ENCODE data around the gene ACP7. TPM values are rescaled to one million over a fixed set of nuclear protein-coding genes. Genes with fewer than 3 reads are reported as not detected.
"Not testable (repeated sequence)": the region's sequence is repeated elsewhere in the genome, so short reads cannot be mapped to it uniquely, and the experiment has no call there.

Gene ACP7
- total RNA-seq, 1 experiment from 2014 or later = not detected

DNA sequence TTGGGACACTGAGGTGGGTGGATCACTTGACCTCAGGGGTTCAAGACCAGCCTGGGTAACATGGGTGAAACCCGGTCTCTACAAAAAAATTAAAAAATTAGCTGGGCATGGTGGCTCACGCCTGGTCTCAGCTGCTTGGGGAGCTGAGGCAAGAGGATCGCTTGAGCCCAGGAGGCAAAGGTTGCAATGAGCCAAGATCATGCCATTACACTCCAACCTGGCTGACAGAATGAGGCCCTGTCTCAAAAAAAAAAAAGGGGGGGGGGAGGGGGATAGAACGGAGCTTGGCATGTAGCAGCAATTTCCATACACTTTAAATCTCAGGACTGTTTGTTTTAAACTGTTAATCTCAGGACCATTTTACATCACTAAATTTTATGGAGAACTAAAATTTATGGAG is 2.2 kb downstream of the ACP7 start:
- H3K27me3 ChIP-seq = peaks cover 14% of the 10 kb centered on the region
- H3K27ac ChIP-seq = no peak overlapping the region

DNA sequence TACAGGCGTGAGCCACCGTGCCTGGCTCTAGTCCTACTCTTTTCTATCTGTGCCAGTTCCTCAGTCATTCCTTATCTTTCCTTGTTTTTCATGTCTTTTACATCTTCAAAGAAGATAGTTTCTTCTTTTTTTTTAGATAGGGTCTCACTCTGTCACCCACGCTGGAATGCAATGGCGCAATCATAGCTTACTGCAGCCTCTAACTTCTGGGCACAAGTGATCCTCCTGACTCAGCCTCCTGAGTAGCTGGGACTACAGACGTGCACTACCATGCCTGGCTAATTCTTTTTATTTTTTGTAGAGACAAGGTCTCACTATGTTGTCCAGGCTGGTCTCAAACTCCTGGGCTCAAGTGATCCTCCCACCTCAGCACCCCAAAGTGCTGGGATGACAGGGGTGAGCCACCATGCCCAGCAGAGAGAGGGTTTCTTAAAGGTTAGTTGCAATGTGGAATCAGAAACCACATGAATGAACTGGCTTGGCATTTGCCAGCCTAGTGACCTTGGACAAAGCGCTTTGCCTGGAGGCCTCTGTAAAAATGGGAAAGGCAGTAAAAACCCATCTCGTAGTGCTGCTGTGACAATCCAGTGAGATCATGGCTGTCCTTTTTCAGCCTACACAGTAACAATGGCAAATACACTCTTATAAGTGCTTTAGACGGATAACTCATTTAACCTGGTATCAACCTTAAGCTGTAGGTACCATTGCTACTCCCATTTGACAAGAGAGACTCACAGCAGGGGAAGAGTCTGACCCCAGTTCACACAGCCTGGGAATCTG is 3.9 kb downstream of the ACP7 start:
- no peak for DNase-seq
- no peak overlapping the region for H3K27ac ChIP-seq
- H3K4me1 ChIP-seq = no peaks in the 10 kb centered on the region
- no peak overlapping the region for H3K4me3 ChIP-seq
- no peaks in the 10 kb centered on the region for H3K36me3 ChIP-seq
- no peaks in the 10 kb centered on the region for H3K9me3 ChIP-seq (replicated peaks)
- peaks cover 14% of the 10 kb centered on the region for H3K27me3 ChIP-seq

More for the DNA sequence above, 2.2 kb downstream of the ACP7 start:
- Histone ChIP-seq H3K4me1 (no peaks in the 10 kb centered on the region), H3K4me3 (no peak overlapping the region), H3K9me3 (replicated peaks) (no peaks in the 10 kb centered on the region), H3K36me3 (no peaks in the 10 kb centered on the region)
- no peak for DNase-seq

DNA sequence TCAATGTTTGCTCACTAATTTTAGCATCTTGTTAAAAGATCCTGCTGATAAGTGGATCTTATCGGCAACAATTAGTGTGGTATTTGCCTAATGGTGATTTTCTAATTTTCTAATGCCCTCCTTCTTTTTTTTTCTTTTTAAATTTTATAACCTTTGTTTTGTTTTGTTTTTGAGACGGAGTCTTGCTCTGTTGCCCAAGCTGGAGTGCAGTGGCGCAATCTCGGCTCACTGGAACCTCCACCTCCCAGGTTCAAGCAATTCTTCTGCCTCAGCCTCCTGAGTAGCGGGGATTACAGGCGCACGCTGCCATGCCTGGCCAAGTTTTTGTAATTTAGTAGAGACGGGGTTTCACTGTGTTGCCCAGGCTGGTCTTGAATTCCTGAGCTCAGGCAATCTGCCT is 5.8 kb downstream of the ACP7 start:
- DNase-seq; H3K27ac ChIP-seq; H3K9me3 ChIP-seq (replicated peaks); H3K36me3 ChIP-seq; H3K4me1 ChIP-seq; H3K4me3 ChIP-seq: not testable (repeated sequence)
- H3K27me3 ChIP-seq = peaks cover 17% of the 10 kb centered on the region

DNA sequence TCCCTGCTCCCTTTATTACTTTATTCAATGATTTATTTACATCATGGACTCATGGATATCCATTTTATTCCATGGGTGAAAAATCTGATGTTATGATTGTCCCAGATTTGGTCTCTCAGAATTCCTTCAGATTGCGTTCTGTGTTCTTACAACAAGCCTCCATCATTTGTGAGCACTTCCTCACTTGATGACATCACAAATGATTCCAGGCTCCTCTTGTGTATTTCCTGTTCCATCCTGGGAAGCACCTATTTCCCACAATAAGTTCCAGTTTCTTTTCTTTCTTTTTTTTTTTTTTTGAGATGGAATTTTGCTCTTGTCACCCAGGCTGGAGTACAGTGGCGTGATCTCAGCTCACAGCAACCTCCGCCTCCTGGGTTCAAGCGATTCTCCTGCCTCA is 6.7 kb downstream of the ACP7 start:
- Histone ChIP-seq H3K9me3 (replicated peaks) (no peaks in the 10 kb centered on the region; the same call in 1 of the 2 replicates), H3K4me3 (no peak overlapping the region), H3K36me3 (no peaks in the 10 kb centered on the region), H3K27ac (no peak overlapping the region), H3K4me1 (no peaks in the 10 kb centered on the region), H3K27me3 (peaks cover 8% of the 10 kb centered on the region)
- DNase-seq = no peak

DNA sequence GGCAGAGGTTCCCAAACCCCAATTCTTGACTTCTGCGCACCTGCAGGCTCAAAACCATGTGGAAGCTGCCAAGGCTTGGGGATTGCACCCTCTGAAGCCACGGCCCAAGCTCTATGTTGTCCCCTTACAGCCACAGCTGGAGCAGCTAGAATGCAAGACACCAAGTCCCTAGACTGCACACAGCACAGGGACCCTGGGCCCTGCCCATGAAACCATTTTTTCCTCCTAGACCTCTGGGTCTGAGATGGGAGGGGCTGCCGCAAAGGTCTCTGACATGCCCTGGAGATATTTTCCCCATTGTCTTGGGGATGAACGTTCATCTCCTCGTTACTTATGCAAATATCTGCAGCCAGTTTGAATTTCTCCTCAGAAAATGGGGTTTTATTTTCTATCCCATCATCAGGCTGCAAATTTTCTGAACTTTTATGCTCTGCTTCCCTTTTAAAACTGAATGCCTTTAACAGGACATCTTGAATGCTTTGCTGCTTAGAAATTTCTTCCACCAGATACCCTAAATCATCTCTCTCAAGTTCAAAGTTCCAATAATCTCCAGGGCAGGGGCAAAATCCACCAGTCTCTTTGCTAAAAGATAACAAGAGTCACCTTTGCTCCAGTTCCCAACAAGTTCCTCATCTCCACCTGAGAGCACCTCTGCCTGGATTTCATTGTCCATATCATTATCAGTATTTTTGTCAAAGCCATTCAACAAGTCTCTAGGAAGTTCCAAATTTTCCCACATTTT is 11.8 kb downstream of the ACP7 start:
- DNase-seq; H3K27ac ChIP-seq; H3K27me3 ChIP-seq; H3K4me1 ChIP-seq; H3K36me3 ChIP-seq; H3K4me3 ChIP-seq; H3K9me3 ChIP-seq (replicated peaks): not testable (repeated sequence)

DNA sequence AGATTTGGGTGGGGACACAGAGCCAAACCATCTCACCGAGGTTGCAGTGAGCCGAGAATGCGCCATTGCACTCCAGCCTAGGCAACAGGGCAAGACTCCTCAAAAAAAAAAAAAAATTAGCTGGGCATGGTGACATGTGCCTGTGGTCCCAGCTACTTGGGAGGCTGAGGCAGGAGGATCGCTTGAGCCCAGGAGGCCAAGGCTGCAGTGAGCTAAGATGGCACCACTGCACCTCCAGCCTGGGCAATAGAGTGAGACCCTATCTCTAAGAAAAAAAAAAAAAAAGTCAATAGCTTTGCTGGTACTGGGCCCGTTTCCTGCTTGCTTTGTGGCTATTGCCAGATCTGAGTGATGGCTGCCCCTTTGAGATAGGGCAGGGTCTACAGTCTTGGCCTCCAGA is 13.1 kb downstream of the ACP7 start:
- Histone ChIP-seq H3K9me3 (replicated peaks) (no peaks in the 10 kb centered on the region; the same call in 1 of the 2 replicates), H3K36me3 (no peaks in the 10 kb centered on the region), H3K4me1 (no peaks in the 10 kb centered on the region), H3K27me3 (peaks cover 13% of the 10 kb centered on the region; the same call in 1 of the 2 replicates), H3K4me3 (no peak overlapping the region), H3K27ac (no peak overlapping the region)
- no peak for DNase-seq

DNA sequence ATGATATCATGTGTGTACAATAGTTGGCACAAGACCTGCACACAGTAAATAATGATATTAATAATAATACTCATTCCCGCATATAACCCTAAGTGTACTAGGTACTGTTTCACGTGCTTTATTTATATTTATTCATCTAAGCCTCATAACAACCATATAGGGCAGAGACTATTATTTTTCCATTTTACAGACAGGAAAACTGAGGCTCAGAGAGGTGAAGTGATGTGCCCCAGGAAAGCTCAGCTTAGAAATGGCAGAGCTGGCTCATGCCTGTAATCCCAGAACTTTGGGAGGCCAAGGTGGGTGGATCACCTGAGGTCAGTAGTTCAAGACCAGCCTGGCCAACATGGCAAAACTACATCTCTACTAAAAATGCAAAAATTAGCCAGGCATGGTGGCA is 13.6 kb downstream of the ACP7 start:
- peaks cover 15% of the 10 kb centered on the region; the same call in 1 of the 2 replicates for H3K27me3 ChIP-seq
- H3K4me1 ChIP-seq = no peaks in the 10 kb centered on the region
- H3K27ac ChIP-seq = no peak overlapping the region
- no peaks in the 10 kb centered on the region for H3K36me3 ChIP-seq
- no peak for DNase-seq
- no peak overlapping the region for H3K4me3 ChIP-seq
- H3K9me3 ChIP-seq (replicated peaks) = no peaks in the 10 kb centered on the region; the same call in 1 of the 2 replicates

DNA sequence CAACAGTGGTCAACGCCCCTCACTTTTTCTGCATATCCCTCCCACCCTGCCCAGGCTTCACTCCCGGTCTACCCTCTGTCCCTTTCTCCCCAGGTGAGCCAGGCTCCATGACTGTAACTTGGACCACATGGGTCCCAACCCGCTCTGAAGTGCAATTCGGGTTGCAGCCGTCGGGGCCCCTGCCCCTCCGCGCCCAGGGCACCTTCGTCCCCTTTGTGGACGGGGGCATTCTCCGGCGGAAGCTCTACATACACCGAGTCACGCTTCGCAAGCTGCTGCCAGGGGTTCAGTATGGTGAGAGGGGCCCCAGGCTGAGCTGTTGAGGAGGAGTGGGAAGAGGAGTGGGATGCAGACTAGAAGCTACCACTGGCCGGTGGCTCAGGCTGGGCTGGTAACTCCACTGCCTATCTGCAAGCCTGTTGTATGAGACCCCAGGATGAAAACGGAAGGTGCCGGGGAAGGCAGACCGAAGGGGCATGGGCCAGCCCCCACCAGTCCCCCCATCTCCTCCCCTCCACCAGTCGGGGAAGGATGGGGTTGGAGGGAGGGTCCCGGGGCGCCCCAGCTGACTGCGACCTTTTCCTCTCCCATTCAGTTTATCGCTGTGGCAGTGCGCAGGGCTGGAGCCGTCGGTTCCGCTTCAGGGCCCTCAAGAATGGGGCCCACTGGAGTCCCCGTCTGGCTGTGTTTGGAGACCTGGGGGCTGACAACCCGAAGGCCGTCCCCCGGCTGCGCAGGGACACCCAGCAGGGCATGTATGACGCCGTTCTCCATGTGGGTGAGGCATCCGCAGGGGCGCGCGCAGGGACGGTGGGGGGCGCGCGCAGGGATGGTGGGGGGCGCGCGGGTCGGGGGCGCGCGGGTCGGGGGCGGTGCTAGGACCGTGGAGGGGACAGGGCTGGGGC is 14.4 kb downstream of the ACP7 start:
- Histone ChIP-seq H3K4me1 (no peaks in the 10 kb centered on the region), H3K36me3 (no peaks in the 10 kb centered on the region), H3K27ac (no peak overlapping the region), H3K4me3 (no peak overlapping the region), H3K9me3 (replicated peaks) (no peaks in the 10 kb centered on the region; the same call in 1 of the 2 replicates), H3K27me3 (peaks cover 13% of the 10 kb centered on the region; the same call in 1 of the 2 replicates)
- no peak for DNase-seq

DNA sequence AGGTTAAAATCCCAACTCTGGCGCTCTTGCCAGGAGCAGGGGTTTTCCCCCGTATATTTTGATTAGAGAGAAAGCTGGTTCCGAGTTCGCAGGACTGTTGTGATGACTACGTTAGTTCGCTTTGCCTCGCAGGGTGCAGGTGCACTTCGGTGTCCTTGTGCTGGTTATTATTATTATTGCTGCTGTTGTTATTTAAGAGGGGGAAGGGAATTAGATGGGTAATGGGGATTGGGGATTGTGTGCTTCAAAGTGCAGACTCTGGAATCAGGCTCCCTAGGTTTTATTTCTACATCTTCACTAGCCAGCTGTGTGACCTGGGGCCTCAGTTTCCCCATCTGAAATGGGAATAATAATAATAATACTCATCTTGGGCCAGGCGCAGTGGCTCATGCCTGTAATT is 15.2 kb downstream of the ACP7 start:
- Histone ChIP-seq H3K36me3 (no peaks in the 10 kb centered on the region), H3K9me3 (replicated peaks) (no peaks in the 10 kb centered on the region), H3K27me3 (0 out of 2 replicates have a peak, but pooled peaks cover 11% of the 10 kb centered on the region), H3K4me1 (no peaks in the 10 kb centered on the region), H3K27ac (no peak overlapping the region), H3K4me3 (no peak overlapping the region)
- no peak for DNase-seq

DNA sequence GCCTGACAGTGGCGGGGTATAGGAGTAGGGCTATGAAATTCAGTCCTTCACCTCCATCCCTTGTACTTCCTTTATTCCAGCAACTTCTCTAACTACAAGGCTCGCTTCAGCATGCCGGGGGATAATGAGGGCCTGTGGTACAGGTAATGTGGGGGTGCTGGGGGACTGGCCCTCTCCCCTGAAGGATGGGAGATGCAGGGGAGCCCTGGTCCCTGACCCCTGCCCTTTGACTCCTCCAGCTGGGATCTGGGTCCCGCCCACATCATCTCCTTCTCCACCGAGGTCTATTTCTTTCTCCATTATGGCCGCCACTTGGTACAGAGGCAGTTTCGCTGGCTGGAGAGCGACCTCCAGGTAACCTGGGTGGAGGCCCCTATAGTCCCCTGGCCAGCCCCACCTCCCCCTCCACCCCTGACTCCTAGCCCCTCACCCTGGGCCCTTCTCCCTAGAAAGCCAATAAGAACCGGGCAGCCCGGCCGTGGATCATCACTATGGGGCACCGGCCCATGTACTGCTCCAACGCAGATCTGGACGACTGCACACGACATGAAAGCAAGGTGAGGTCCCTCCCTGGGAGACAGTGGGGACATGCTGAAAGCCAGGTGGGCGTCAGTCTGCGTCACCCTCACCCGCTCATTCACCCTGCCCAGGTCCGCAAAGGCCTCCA is 16.5 kb downstream of the ACP7 start:
- H3K4me1 ChIP-seq = no peaks in the 10 kb centered on the region
- peaks cover 19% of the 10 kb centered on the region for H3K27me3 ChIP-seq
- no peak overlapping the region for H3K27ac ChIP-seq
- no peaks in the 10 kb centered on the region for H3K9me3 ChIP-seq (replicated peaks)
- DNase-seq = no peak
- H3K4me3 ChIP-seq = no peak overlapping the region
- H3K36me3 ChIP-seq = no peaks in the 10 kb centered on the region

DNA sequence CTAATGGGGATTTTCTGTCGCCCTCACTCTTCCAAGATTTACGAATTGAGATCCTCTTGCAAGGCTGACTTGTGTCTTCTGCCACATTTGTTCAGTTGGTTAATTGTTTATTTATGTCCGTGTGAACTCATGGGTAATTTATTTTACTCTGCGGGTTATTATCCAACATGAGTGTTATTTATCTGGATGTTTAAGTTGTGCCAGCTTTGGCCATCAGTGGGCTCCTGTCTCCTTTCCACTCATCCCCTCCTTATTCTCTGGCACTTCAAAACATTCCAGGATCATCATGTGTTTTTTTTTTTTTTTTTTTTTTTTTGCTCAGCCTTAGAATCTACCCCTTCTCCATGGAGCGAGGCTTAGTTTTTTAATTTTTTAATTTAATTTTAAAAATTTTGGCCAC is 19.0 kb downstream of the ACP7 start:
- no peaks in the 10 kb centered on the region for H3K36me3 ChIP-seq
- peaks cover 17% of the 10 kb centered on the region for H3K27me3 ChIP-seq
- DNase-seq = no peak
- no peaks in the 10 kb centered on the region for H3K4me1 ChIP-seq
- H3K4me3 ChIP-seq = no peak overlapping the region
- H3K27ac ChIP-seq = no peak overlapping the region
- no peaks in the 10 kb centered on the region for H3K9me3 ChIP-seq (replicated peaks)

DNA sequence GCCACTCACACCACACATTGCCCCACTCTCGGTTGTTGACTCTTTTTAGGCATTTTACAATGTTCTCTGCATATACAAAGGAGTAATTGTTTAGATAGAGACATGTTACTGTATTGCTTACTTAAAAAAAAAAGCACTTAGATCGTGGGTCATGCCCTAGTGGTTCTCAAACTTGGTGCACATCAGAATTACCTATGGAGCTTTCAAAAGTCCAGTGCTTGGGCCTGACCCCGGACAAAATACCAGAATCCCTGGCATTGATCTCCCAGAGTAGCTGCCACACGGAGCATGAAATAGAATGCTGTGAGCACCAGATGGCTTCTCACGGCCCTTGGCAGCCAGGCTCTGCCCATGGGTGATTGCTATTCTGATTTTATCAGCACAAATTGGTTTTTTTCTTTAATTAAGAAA is 20.0 kb downstream of the ACP7 start:
- H3K9me3 ChIP-seq (replicated peaks) = no peaks in the 10 kb centered on the region
- DNase-seq = no peak

DNA sequence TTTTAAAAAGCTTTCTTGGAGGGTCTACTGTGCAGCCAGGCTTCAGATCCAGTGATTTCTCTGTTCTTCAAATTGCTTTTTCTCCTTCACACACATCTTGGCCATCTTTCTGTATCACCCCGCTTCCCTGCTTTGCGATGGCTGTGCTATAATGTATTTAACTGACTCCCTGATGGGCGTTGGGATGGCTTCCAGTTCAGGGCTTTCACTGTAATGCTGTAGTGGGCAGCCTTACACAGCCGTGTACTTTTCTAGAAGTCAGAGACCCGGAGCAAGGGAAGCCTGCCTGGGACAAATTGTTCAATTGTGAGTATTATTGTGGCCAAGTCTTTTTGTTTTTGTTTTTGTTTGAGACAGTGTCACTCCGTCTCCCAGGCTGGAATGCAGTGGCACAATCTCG is 22.0 kb downstream of the ACP7 start:
- no peaks in the 10 kb centered on the region for H3K4me1 ChIP-seq
- no peaks in the 10 kb centered on the region for H3K36me3 ChIP-seq
- no peak for DNase-seq
- peaks cover 17% of the 10 kb centered on the region for H3K27me3 ChIP-seq
- H3K4me3 ChIP-seq = no peak overlapping the region
- H3K27ac ChIP-seq = no peak overlapping the region
- H3K9me3 ChIP-seq (replicated peaks) = no peaks in the 10 kb centered on the region

More for the DNA sequence above, 20.0 kb downstream of the ACP7 start:
- H3K36me3 ChIP-seq = no peaks in the 10 kb centered on the region
- H3K27me3 ChIP-seq = peaks cover 17% of the 10 kb centered on the region
- H3K27ac ChIP-seq = no peak overlapping the region
- no peaks in the 10 kb centered on the region for H3K4me1 ChIP-seq
- H3K4me3 ChIP-seq = no peak overlapping the region

DNA sequence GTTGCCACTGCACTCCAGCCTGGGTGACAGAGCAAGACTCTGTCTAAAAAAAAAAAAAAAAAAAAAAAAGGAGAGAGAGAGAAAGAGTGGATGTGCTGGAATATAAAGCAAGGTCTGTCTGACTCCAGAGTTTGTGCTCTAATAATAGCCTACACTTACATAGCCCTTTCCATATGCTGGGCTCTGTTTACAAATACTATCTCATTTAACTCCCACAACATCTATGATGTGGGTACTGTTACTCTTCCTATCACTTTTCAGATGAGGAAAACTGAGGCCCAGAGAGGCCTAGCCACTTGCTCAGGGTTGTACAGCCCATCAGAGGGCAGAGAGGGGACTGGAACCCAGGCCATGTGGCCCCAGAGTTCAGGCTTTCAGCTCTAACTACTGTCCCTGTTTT is 25.5 kb downstream of the ACP7 start:
- no peak for DNase-seq
- Histone ChIP-seq H3K36me3 (no peaks in the 10 kb centered on the region), H3K4me3 (no peak overlapping the region), H3K27ac (no peak overlapping the region), H3K9me3 (replicated peaks) (no peaks in the 10 kb centered on the region), H3K27me3 (peaks cover 5% of the 10 kb centered on the region), H3K4me1 (peaks cover 9% of the 10 kb centered on the region; the same call in 1 of the 2 replicates)

Data from SJCRH30 (cell line).